Measurements from ENCODE around the gene ATG2A.
A peak's percentile ranks its signal among the peaks of the same experiment; 100 is the strongest.

Gene ATG2A

GRCh38 chr11:64900774-64901173 lies 16.2 kb downstream of the ATG2A start:
- H3K27me3 Mint-ChIP-seq (ENCODE audit: low read depth): no peaks in the 10 kb centered on the region

DNA sequence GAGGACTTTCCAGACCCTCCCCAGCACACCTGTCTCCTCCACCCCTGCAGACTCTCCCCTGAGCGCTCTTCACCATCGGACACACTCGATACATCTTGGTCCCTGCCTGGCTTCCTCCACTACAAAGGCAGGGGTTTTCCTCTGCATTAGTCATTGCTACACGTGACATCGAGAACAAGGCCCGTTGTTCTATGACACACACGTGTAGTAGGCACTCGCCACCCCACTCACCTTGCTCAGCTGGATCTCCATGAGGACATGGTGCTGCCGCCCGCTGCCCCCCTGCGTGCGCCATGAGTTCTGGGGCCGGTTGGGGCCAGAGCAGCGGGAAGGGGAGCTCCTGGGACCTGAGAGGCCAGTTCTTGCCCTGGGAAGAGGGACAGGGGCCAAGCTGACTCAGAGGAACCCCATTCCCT lies 16.7 kb downstream of the ATG2A start:
- no peaks in the 10 kb centered on the region for H3K27me3 Mint-ChIP-seq (ENCODE audit: low read depth)
- H3K4me1 Mint-ChIP-seq (ENCODE audit: low read depth): peaks cover 12% of the 10 kb centered on the region
- no peaks in the 10 kb centered on the region for H3K9me3 Mint-ChIP-seq
- peaks cover 21% of the 10 kb centered on the region for H3K36me3 Mint-ChIP-seq (ENCODE audit: low read depth)
- peak overlapping the region; percentile 59 for H3K4me3 Mint-ChIP-seq
- H3K27ac Mint-ChIP-seq: peak overlapping the region; percentile 88

More at GRCh38 chr11:64900774-64901173, 16.2 kb downstream of the ATG2A start:
- Mint-ChIP-seq H3K4me3 (no peak overlapping the region), H3K9me3 (no peaks in the 10 kb centered on the region), H3K27ac (no peak overlapping the region), H3K36me3 (ENCODE audit: low read depth) (peaks cover 25% of the 10 kb centered on the region), H3K4me1 (ENCODE audit: low read depth) (peaks cover 12% of the 10 kb centered on the region)

- H3K4me1 Mint-ChIP-seq (ENCODE audit: low read depth): peaks cover 16% of the 10 kb centered on the region
- H3K27ac Mint-ChIP-seq: peak overlapping the region; percentile 31
- H3K27me3 Mint-ChIP-seq (ENCODE audit: low read depth): no peaks in the 10 kb centered on the region
- peaks cover 18% of the 10 kb centered on the region for H3K36me3 Mint-ChIP-seq (ENCODE audit: low read depth)
- no peak overlapping the region for H3K4me3 Mint-ChIP-seq
- H3K9me3 Mint-ChIP-seq: no peaks in the 10 kb centered on the region
These were observed 18.5 kb downstream of the ATG2A start for GRCh38 chr11:64898541-64898940.

DNA sequence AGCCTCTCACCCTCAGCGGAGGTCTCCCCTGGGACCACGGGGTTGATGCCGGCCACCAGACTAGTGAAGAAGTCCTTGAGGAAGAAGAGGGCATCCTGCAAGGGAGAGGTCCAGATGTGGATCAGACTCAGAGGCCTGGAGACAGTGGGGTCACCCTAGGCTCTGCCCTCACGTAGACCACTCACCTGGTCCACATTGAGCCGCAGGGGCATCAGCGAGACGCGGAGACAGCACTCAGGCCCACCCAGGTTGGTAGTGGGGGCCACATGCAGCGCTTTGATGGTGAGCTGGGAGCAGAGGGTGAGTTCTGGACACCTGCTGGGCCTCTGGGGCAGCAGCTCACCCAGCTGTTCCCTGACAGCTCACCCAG lies 18.9 kb downstream of the ATG2A start:
- no peak overlapping the region for H3K4me3 Mint-ChIP-seq

DNA sequence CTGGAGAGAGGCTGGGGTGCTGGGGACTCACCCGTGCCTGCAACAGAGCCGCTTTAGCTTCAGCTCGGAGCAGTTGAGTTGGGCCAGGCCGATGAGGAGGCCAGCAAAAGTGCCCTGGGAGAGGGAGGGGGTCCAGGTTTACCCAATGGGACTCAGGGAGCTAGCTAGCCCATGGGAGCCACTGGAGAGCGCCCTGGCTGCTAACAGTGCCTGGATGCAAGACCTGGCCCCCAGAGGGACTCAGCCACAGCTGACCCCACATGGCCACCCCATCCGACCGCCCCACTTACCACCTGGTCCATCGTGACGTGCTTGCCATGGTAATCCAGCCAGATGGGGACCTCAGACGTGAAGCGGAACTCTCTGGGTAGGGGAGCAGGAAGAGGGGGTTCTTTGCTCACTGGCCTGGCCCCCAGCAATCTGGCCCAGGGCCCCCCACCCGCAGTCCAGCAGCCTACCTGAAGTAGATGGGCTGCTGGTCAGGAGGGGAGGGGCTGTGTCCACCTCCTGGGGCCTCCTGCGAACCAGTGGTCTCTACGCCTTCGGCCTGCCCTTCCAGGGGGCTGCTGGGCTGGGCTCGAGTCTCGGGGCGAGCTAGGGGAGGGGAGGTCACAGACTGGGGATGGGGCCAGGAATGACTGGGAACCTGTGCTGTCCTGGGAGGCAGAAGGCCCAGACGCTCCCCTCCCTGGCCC lies 19.5 kb downstream of the ATG2A start:
- no peak overlapping the region for H3K27ac Mint-ChIP-seq
- H3K36me3 Mint-ChIP-seq (ENCODE audit: low read depth): peaks cover 18% of the 10 kb centered on the region

More for the DNA sequence above, 18.9 kb downstream of the ATG2A start:
- Mint-ChIP-seq H3K27ac (no peak overlapping the region), H3K27me3 (ENCODE audit: low read depth) (no peaks in the 10 kb centered on the region), H3K36me3 (ENCODE audit: low read depth) (peaks cover 18% of the 10 kb centered on the region), H3K4me1 (ENCODE audit: low read depth) (peaks cover 16% of the 10 kb centered on the region), H3K9me3 (no peaks in the 10 kb centered on the region)

GRCh38 chr11:64896448-64897022 lies 20.5 kb downstream of the ATG2A start:
- no peaks in the 10 kb centered on the region for H3K27me3 Mint-ChIP-seq (ENCODE audit: low read depth)
- no peaks in the 10 kb centered on the region for H3K9me3 Mint-ChIP-seq
- peaks cover 12% of the 10 kb centered on the region for H3K4me1 Mint-ChIP-seq (ENCODE audit: low read depth)
- H3K27ac Mint-ChIP-seq: no peak overlapping the region
- no peak overlapping the region for H3K4me3 Mint-ChIP-seq
- H3K36me3 Mint-ChIP-seq (ENCODE audit: low read depth): peaks cover 14% of the 10 kb centered on the region

More for the DNA sequence above, 19.5 kb downstream of the ATG2A start:
- Mint-ChIP-seq H3K27me3 (ENCODE audit: low read depth) (no peaks in the 10 kb centered on the region), H3K9me3 (no peaks in the 10 kb centered on the region), H3K4me1 (ENCODE audit: low read depth) (peaks cover 16% of the 10 kb centered on the region), H3K4me3 (no peak overlapping the region)

- Mint-ChIP-seq H3K27me3 (ENCODE audit: low read depth) (no peaks in the 10 kb centered on the region), H3K9me3 (no peaks in the 10 kb centered on the region), H3K36me3 (ENCODE audit: low read depth) (peaks cover 8% of the 10 kb centered on the region), H3K4me1 (ENCODE audit: low read depth) (peaks cover 6% of the 10 kb centered on the region), H3K27ac (no peak overlapping the region), H3K4me3 (no peak overlapping the region)
These were observed 22.1 kb downstream of the ATG2A start for GRCh38 chr11:64894812-64895452.

DNA sequence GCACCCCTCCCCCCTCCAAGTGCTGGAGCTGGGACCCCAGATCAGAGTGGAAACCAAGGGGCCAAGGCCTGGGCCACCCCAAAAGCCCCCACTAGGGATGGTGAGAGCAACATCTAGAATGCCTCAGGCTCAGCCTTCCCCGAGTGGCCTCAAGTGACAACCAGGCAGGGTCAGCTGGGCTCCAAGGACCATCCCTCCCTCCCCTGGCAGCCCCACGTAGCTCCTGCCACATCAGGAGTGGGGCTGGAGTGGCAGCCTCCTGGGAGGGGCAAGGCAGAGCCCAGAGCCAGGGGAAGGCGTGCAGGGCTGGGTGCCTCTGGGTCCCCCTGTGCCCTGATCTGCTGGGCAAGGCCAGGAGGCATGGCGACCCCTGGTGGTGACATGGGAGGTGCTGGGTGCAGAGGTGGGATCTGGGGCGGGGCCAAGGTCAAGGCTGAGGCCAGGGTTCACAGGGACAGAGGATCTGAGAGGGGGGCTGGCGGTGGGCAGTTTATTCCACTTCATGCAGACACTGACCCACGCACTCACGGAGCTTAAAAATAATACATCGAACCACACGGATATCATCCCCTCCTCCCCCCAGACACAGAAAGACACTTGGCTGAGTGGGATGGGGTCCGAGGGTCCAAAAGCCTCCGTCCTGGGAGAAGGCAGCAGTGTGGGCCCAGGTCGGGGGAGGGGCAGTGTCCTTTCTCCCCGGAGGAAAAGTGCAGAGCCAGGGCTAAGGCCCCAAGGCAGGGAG lies 22.8 kb downstream of the ATG2A start:
- Mint-ChIP-seq H3K9me3 (no peaks in the 10 kb centered on the region), H3K4me3 (no peak overlapping the region), H3K36me3 (ENCODE audit: low read depth) (peaks cover 6% of the 10 kb centered on the region), H3K27me3 (ENCODE audit: low read depth) (no peaks in the 10 kb centered on the region), H3K4me1 (ENCODE audit: low read depth) (peaks cover 4% of the 10 kb centered on the region), H3K27ac (no peak overlapping the region)

GRCh38 chr11:64893194-64894069 lies 23.6 kb downstream of the ATG2A start:
- Mint-ChIP-seq H3K36me3 (ENCODE audit: low read depth) (peaks cover 6% of the 10 kb centered on the region), H3K4me1 (ENCODE audit: low read depth) (peaks cover 4% of the 10 kb centered on the region), H3K27me3 (ENCODE audit: low read depth) (no peaks in the 10 kb centered on the region)

GRCh38 chr11:64892838-64893193 lies 24.2 kb downstream of the ATG2A start:
- Mint-ChIP-seq H3K27ac (no peak overlapping the region), H3K4me3 (no peak overlapping the region), H3K27me3 (ENCODE audit: low read depth) (no peaks in the 10 kb centered on the region), H3K36me3 (ENCODE audit: low read depth) (peaks cover 2% of the 10 kb centered on the region), H3K9me3 (no peaks in the 10 kb centered on the region), H3K4me1 (ENCODE audit: low read depth) (peaks cover 8% of the 10 kb centered on the region)

More at GRCh38 chr11:64893194-64894069, 23.6 kb downstream of the ATG2A start:
- no peaks in the 10 kb centered on the region for H3K9me3 Mint-ChIP-seq
- H3K27ac Mint-ChIP-seq: no peak overlapping the region
- no peak overlapping the region for H3K4me3 Mint-ChIP-seq

GRCh38 chr11:64892411-64892831 lies 24.6 kb downstream of the ATG2A start:
- Mint-ChIP-seq H3K36me3 (ENCODE audit: low read depth) (peaks cover under 1% of the 10 kb centered on the region), H3K27me3 (ENCODE audit: low read depth) (no peaks in the 10 kb centered on the region), H3K4me1 (ENCODE audit: low read depth) (peaks cover 10% of the 10 kb centered on the region), H3K27ac (no peak overlapping the region), H3K9me3 (no peaks in the 10 kb centered on the region), H3K4me3 (no peak overlapping the region)

DNA sequence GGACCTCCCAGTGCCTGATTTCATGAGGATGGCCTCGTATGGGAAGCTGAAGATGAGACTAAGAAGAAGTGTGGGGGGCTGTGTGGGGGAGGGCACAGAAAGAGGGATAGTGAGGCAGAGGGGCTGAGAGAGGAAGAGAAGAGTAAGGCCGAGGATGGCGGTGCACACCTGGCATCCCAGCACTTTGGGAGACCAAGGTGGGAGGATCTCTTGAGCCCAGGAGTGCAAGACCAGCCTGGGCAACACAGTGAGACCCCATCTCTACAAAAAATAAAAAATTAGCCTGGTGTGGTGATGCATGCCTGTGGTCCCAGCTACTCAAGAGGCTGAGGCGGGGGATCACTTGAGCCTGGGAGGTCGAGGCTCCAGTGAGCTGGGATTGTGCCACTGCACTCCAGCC lies 25.1 kb downstream of the ATG2A start:
- no peak overlapping the region for H3K4me3 Mint-ChIP-seq
- no peak overlapping the region for H3K27ac Mint-ChIP-seq

DNA sequence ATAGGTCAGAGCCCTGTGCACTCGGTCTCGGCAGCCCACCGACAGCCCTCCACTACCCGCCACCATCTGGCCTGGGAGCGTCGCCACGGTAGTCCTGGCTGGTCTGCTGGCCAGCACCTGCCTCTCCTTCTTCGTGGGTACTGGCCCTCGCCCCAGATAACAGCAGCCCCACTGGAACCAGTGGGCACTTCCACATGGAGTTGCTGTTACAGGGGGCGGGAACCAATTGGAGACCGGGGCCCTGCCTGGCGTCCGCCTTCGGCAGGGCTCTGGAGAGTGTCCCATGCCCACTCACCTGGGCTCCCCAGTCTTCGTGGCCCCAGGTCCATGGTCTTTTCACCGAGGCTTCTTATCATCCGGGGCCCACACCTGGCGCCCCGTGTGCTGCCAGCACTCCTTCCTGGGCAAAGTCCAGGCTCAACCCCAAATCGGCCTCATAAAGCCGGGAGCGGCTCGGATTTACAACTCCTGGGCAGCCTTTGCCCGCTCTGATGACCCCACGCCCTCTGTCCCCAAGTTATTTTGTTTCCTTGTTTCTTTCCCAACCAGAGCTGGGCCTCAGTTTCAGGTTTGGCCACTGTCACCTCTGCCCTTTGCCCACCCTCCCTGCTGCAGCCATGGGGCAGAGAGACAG lies 25.7 kb downstream of the ATG2A start:
- Mint-ChIP-seq H3K27me3 (ENCODE audit: low read depth) (no peaks in the 10 kb centered on the region), H3K27ac (no peak overlapping the region), H3K4me1 (ENCODE audit: low read depth) (peaks cover 12% of the 10 kb centered on the region), H3K9me3 (no peaks in the 10 kb centered on the region), H3K4me3 (no peak overlapping the region), H3K36me3 (ENCODE audit: low read depth) (no peaks in the 10 kb centered on the region)

More for the DNA sequence above, 25.1 kb downstream of the ATG2A start:
- Mint-ChIP-seq H3K36me3 (ENCODE audit: low read depth) (no peaks in the 10 kb centered on the region), H3K4me1 (ENCODE audit: low read depth) (peaks cover 12% of the 10 kb centered on the region), H3K27me3 (ENCODE audit: low read depth) (no peaks in the 10 kb centered on the region), H3K9me3 (no peaks in the 10 kb centered on the region)

All from T-helper 1 cell treated with Interleukin-12 subunit alpha and Interleukin-12 subunit beta and Interleukin-4 antibody, amounts not matched to agents 30 μg/mL and 1 μg/mL, for 36 hours (primary cell).